ENCODE measurements around the gene FBLN5.

The FBLN5 gene

DNA sequence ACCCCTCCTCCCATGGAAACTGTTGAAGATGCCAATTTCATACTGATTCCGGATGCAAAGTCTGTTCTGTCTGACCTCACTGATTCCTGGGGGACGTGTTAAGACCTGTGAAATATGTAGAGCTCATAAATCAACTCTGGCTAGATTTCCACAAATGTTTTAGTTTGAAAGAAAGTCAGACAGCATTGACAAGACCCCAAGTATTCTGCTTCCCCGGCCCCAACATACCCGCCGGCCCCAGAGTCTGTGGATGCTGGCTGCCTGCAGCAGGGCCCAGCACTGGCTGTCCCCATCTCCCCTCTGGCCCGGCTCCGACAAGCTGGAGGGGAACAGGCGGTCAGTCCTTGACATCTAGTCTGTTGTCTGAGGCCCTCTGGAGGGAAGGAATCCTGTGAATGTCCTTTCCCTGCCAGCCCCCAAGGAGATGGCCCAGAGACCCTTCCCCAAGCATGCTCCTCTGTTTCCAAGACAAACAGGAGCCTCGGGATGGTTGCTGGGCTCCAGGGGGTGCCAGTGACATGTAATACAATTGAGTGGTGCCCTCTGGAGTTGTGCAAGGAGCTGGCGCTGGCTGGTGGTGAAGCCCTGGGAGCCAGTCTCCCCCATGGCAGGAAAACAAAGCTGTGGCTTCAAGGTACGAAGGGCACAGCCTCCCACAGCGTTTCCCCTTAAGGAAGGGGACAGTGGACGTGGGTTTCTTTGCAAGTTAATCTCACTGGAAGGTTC lies 22.3 kb downstream of the FBLN5 start:
- Histone ChIP-seq H3K4me1 (ENCODE audit: insufficient read depth, low read length) (peaks cover 4% of the 10 kb centered on the region), H3K27me3 (ENCODE audit: insufficient read depth, low read length) (no peaks in the 10 kb centered on the region), H3K9me3 (ENCODE audit: insufficient read depth, low read depth, low read length) (no peaks in the 10 kb centered on the region), H3K4me3 (ENCODE audit: low read length) (no peak overlapping the region), H3K27ac (ENCODE audit: low read depth, low read length) (no peak overlapping the region), H3K36me3 (ENCODE audit: insufficient read depth, low read length) (no peaks in the 10 kb centered on the region), H3K9ac (ENCODE audit: low read depth, low read length) (no peak overlapping the region)
- WGBS, result 86% methylated on average over 13 of the region's 13 CpGs

DNA sequence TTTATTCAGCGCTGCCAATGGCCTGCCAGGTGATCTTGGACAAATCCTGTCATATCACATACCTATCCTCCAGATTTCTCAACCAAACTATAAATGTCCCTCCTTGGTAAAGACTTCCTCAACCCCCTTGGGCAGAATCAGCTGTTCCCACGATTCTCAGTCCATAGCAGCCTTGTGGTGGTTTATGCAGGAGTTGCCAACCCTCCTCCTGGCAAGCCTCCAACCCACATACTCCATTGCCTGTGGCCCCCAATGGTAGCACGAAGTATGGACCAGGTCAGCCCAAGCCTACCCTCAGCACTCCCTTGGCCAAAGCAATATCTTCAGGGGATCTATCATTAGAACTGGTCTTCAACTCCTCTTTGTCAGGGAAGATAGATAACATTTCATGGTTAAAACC lies 27.0 kb downstream of the FBLN5 start:
- Histone ChIP-seq H3K27me3 (ENCODE audit: insufficient read depth, low read length) (no peaks in the 10 kb centered on the region), H3K36me3 (ENCODE audit: insufficient read depth, low read length) (no peaks in the 10 kb centered on the region), H3K9ac (ENCODE audit: low read depth, low read length) (no peak overlapping the region), H3K4me3 (ENCODE audit: low read length) (no peak overlapping the region), H3K9me3 (ENCODE audit: insufficient read depth, low read depth, low read length) (no peaks in the 10 kb centered on the region), H3K27ac (ENCODE audit: low read depth, low read length) (no peak overlapping the region), H3K4me1 (ENCODE audit: insufficient read depth, low read length) (no peaks in the 10 kb centered on the region)
- WGBS, result 84% methylated on average over 3 of the region's 3 CpGs

DNA sequence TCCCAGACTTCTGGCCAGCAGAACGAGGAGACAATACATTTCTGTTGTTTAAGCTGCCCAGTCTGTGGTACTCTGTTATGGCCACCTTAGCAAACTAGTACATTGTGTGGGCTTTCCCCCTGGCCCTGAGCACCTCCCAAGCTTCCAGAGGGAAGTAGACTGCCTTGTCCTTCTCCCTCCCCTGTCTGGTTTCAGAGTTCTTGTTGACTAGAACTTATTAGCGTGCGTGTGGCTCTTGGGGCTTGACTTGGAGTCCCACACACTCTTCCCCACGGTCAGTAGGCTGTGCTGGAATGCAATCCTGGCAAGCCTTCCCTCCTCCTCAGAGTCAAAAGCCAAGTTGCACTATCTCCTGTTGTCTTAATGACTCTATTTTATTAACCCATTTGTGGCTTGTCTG lies 27.7 kb downstream of the FBLN5 start:
- Histone ChIP-seq H3K9me3 (ENCODE audit: insufficient read depth, low read depth, low read length) (no peaks in the 10 kb centered on the region), H3K27ac (ENCODE audit: low read depth, low read length) (no peak overlapping the region), H3K27me3 (ENCODE audit: insufficient read depth, low read length) (no peaks in the 10 kb centered on the region), H3K4me1 (ENCODE audit: insufficient read depth, low read length) (no peaks in the 10 kb centered on the region), H3K9ac (ENCODE audit: low read depth, low read length) (no peak overlapping the region), H3K4me3 (ENCODE audit: low read length) (no peak overlapping the region), H3K36me3 (ENCODE audit: insufficient read depth, low read length) (no peaks in the 10 kb centered on the region)
- WGBS, result 83% methylated on average over 4 of the region's 4 CpGs

- Histone ChIP-seq H3K27me3 (ENCODE audit: insufficient read depth, low read length) (no peaks in the 10 kb centered on the region), H3K9ac (ENCODE audit: low read depth, low read length) (no peak overlapping the region), H3K27ac (ENCODE audit: low read depth, low read length) (no peak overlapping the region), H3K9me3 (ENCODE audit: insufficient read depth, low read depth, low read length) (no peaks in the 10 kb centered on the region), H3K4me1 (ENCODE audit: insufficient read depth, low read length) (no peaks in the 10 kb centered on the region), H3K36me3 (ENCODE audit: insufficient read depth, low read length) (no peaks in the 10 kb centered on the region), H3K4me3 (ENCODE audit: low read length) (no peak overlapping the region)
- WGBS, result 93% methylated on average over 5 of the region's 5 CpGs
These were observed 29.2 kb downstream of the FBLN5 start for GRCh38 chr14:91918186-91918883.

DNA sequence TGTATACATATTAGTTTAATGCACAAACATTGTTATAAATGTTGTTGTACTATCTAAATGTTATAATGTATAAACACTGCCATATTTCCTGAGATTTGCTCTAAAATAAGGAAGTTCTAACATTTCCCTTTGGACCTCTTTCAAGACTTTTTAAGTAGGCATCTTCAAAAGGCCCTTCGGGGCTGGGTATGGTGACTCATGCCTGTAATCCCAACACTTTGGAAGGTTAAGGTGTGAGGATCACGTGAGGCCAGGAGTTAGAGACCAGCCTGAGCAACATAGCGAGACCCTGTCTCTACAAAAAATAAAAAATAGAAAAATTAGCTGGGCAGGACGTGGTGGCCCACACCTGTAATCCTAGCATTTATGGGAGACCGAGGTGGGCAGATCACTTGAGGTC lies 35.5 kb downstream of the FBLN5 start:
- Histone ChIP-seq H3K27ac (ENCODE audit: low read depth, low read length) (no peak overlapping the region), H3K4me3 (ENCODE audit: low read length) (no peak overlapping the region), H3K27me3 (ENCODE audit: insufficient read depth, low read length) (no peaks in the 10 kb centered on the region), H3K4me1 (ENCODE audit: insufficient read depth, low read length) (no peaks in the 10 kb centered on the region), H3K36me3 (ENCODE audit: insufficient read depth, low read length) (no peaks in the 10 kb centered on the region), H3K9me3 (ENCODE audit: insufficient read depth, low read depth, low read length) (no peaks in the 10 kb centered on the region), H3K9ac (ENCODE audit: low read depth, low read length) (no peak overlapping the region)
- 78% methylated on average over 5 of the region's 5 CpGs for WGBS

DNA sequence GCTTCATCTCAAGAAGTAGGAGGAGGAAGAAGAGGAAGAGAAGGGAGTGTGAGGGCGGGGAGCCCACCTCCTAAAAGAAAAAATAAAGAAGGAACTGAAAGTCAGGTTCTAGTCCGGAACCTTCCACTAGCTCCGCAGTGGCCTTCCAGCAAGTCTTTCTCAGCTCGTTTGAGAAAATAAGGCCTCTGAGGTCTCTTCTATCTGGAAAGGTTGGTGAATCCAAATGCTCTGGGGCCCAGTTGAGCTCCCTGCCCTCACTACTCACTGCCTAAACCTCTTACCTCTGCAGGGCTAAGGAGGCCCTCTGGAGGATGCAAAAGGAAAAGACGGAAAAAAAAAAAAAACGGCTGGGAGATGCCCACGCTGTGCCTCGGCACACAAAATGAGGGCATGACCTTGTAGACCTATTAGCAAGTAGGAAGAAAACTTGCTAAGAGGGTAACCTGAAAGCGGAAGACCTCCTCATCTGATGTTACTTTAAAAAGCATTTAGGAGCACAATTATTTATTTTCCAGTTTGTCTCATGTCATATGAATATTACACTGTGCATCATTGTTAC lies 35.9 kb downstream of the FBLN5 start:
- H3K36me3 ChIP-seq (ENCODE audit: insufficient read depth, low read length), result no peaks in the 10 kb centered on the region
- WGBS, result 35% methylated on average over 9 of the region's 9 CpGs
- H3K4me1 ChIP-seq (ENCODE audit: insufficient read depth, low read length), result no peaks in the 10 kb centered on the region
- H3K9ac ChIP-seq (ENCODE audit: low read depth, low read length), result no peak overlapping the region
- H3K9me3 ChIP-seq (ENCODE audit: insufficient read depth, low read depth, low read length), result no peaks in the 10 kb centered on the region
- H3K4me3 ChIP-seq (ENCODE audit: low read length), result no peak overlapping the region
- H3K27ac ChIP-seq (ENCODE audit: low read depth, low read length), result no peak overlapping the region
- no peaks in the 10 kb centered on the region for H3K27me3 ChIP-seq (ENCODE audit: insufficient read depth, low read length)

DNA sequence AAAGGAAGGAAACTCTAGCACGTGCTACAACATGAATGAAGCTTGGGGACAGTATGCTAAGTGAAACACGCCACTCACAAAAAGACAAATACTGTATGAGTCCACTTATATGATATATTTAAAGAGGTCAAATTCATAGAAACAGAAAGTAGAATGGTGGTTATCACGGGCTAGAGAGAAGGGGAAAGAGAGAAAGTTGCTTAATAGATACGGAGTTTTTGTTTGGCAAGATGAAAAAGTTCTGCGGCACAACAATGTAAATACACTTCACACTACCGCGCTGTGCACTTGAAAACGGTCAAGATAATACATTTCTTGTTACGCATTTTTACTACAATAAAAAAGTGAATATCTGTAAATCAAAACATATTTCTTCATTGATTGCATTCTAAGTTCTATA lies 37.3 kb downstream of the FBLN5 start:
- no peaks in the 10 kb centered on the region for H3K4me1 ChIP-seq (ENCODE audit: insufficient read depth, low read length)
- WGBS, result 95% methylated on average over 8 of the region's 9 CpGs
- no peak overlapping the region for H3K4me3 ChIP-seq (ENCODE audit: low read length)
- no peaks in the 10 kb centered on the region for H3K9me3 ChIP-seq (ENCODE audit: insufficient read depth, low read depth, low read length)
- no peak overlapping the region for H3K27ac ChIP-seq (ENCODE audit: low read depth, low read length)
- H3K9ac ChIP-seq (ENCODE audit: low read depth, low read length), result no peak overlapping the region
- no peaks in the 10 kb centered on the region for H3K27me3 ChIP-seq (ENCODE audit: insufficient read depth, low read length)
- no peaks in the 10 kb centered on the region for H3K36me3 ChIP-seq (ENCODE audit: insufficient read depth, low read length)

- H3K27ac ChIP-seq (ENCODE audit: low read depth, low read length), result no peak overlapping the region
- no peaks in the 10 kb centered on the region for H3K27me3 ChIP-seq (ENCODE audit: insufficient read depth, low read length)
- H3K4me1 ChIP-seq (ENCODE audit: insufficient read depth, low read length), result no peaks in the 10 kb centered on the region
- H3K4me3 ChIP-seq (ENCODE audit: low read length), result no peak overlapping the region
- no peak overlapping the region for H3K9ac ChIP-seq (ENCODE audit: low read depth, low read length)
- 95% methylated on average over 1 of the region's 2 CpGs for WGBS
- H3K36me3 ChIP-seq (ENCODE audit: insufficient read depth, low read length), result no peaks in the 10 kb centered on the region
- H3K9me3 ChIP-seq (ENCODE audit: insufficient read depth, low read depth, low read length), result no peaks in the 10 kb centered on the region
These were observed 41.1 kb downstream of the FBLN5 start for GRCh38 chr14:91906374-91906773.

- H3K9ac ChIP-seq (ENCODE audit: low read depth, low read length), result no peak overlapping the region
- 93% methylated on average over 9 of the region's 9 CpGs for WGBS
- no peaks in the 10 kb centered on the region for H3K36me3 ChIP-seq (ENCODE audit: insufficient read depth, low read length)
These were observed 42.4 kb downstream of the FBLN5 start for GRCh38 chr14:91904956-91905645.

GRCh38 chr14:91904483-91904882 lies 43.0 kb downstream of the FBLN5 start:
- Histone ChIP-seq H3K4me3 (ENCODE audit: low read length) (no peak overlapping the region), H3K9me3 (ENCODE audit: insufficient read depth, low read depth, low read length) (no peaks in the 10 kb centered on the region), H3K27me3 (ENCODE audit: insufficient read depth, low read length) (no peaks in the 10 kb centered on the region), H3K4me1 (ENCODE audit: insufficient read depth, low read length) (no peaks in the 10 kb centered on the region), H3K9ac (ENCODE audit: low read depth, low read length) (no peak overlapping the region), H3K27ac (ENCODE audit: low read depth, low read length) (no peak overlapping the region), H3K36me3 (ENCODE audit: insufficient read depth, low read length) (no peaks in the 10 kb centered on the region)
- WGBS, result 91% methylated on average over 8 of the region's 8 CpGs

More at GRCh38 chr14:91904956-91905645, 42.4 kb downstream of the FBLN5 start:
- Histone ChIP-seq H3K27ac (ENCODE audit: low read depth, low read length) (no peak overlapping the region), H3K27me3 (ENCODE audit: insufficient read depth, low read length) (no peaks in the 10 kb centered on the region), H3K4me1 (ENCODE audit: insufficient read depth, low read length) (no peaks in the 10 kb centered on the region), H3K9me3 (ENCODE audit: insufficient read depth, low read depth, low read length) (no peaks in the 10 kb centered on the region), H3K4me3 (ENCODE audit: low read length) (no peak overlapping the region)

DNA sequence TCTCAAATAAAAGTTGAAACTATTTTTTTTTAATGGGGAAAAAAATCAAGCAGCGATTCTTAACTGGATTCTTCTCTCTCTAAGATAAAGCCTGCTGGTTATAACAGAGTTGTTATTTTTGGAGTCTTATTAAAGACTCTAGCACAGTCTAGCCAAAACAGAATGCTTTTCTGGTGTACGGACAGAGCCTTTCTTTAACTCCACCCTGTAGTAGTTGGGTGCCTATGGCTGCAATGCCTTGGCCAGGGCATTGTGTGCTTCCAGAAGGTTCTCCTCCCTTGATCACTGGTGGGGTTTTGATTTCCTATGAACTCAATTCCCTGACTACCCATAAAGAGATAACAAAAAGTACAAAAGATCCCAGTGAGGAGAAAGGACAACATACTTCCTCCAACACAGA lies 44.4 kb downstream of the FBLN5 start:
- H3K36me3 ChIP-seq (ENCODE audit: insufficient read depth, low read length), result no peaks in the 10 kb centered on the region
- no peak overlapping the region for H3K27ac ChIP-seq (ENCODE audit: low read depth, low read length)
- no peaks in the 10 kb centered on the region for H3K27me3 ChIP-seq (ENCODE audit: insufficient read depth, low read length)
- H3K4me1 ChIP-seq (ENCODE audit: insufficient read depth, low read length), result no peaks in the 10 kb centered on the region
- H3K4me3 ChIP-seq (ENCODE audit: low read length), result no peak overlapping the region
- WGBS, result 89% methylated on average over 1 of the region's 2 CpGs
- H3K9me3 ChIP-seq (ENCODE audit: insufficient read depth, low read depth, low read length), result no peaks in the 10 kb centered on the region
- no peak overlapping the region for H3K9ac ChIP-seq (ENCODE audit: low read depth, low read length)

Data from HUES64 (cell line).